Measurements from ENCODE around the gene IFITM2. TPM values are rescaled to one million over a fixed set of nuclear protein-coding genes. Genes with fewer than 3 reads are reported as not detected.
A peak's percentile ranks its signal among the peaks of the same experiment; 100 is the strongest.
"Not testable (repeated sequence)": the region's sequence is repeated elsewhere in the genome, so short reads cannot be mapped to it uniquely, and the experiment has no call there.

Gene IFITM2
- total RNA-seq, 1 experiment from 2014 or later: 21.9 TPM

- no peak for DNase-seq (ENCODE audit: low read depth)
Measured at GRCh38 chr11:340539-341512, 33.2 kb downstream of the IFITM2 start.

- DNase-seq (ENCODE audit: low read depth): no peak
Measured at GRCh38 chr11:342328-342727, 34.7 kb downstream of the IFITM2 start.

GRCh38 chr11:344836-345578 is 37.4 kb downstream of the IFITM2 start:
- no peak for DNase-seq (ENCODE audit: low read depth)

GRCh38 chr11:346529-346928 is 38.9 kb downstream of the IFITM2 start:
- DNase-seq (ENCODE audit: low read depth): no peak

- not testable (repeated sequence) for DNase-seq (ENCODE audit: low read depth)
Measured at GRCh38 chr11:349270-349954, 41.8 kb downstream of the IFITM2 start.

GRCh38 chr11:350033-350722 is 42.6 kb downstream of the IFITM2 start:
- DNase-seq (ENCODE audit: low read depth): not testable (repeated sequence)

GRCh38 chr11:350723-351255 is 43.2 kb downstream of the IFITM2 start:
- peak; percentile 13 for DNase-seq (ENCODE audit: low read depth)

GRCh38 chr11:351411-351810 is 43.8 kb downstream of the IFITM2 start:
- DNase-seq (ENCODE audit: low read depth): no peak

GRCh38 chr11:352456-353031 is 44.9 kb downstream of the IFITM2 start:
- DNase-seq (ENCODE audit: low read depth): no peak

- peak; percentile 54 for DNase-seq (ENCODE audit: low read depth)
Measured at GRCh38 chr11:353179-353873, 45.7 kb downstream of the IFITM2 start.

- peak; percentile 77 for DNase-seq (ENCODE audit: low read depth)
Measured at GRCh38 chr11:355581-356458, 48.2 kb downstream of the IFITM2 start.

- no peak for DNase-seq (ENCODE audit: low read depth)
Measured at GRCh38 chr11:356610-357009, 49.0 kb downstream of the IFITM2 start.

- no peak for DNase-seq (ENCODE audit: low read depth)
Measured at GRCh38 chr11:357582-357981, 50.0 kb downstream of the IFITM2 start.

GRCh38 chr11:358129-358800 is 50.6 kb downstream of the IFITM2 start:
- DNase-seq (ENCODE audit: low read depth): no peak

All from LHCN-M2 (cell line).